ENCODE data around the gene FZD7. TPM values are rescaled to one million over a fixed set of nuclear protein-coding genes. Genes with fewer than 3 reads are reported as not detected.

FZD7 gene
- total RNA-seq, 1 experiment from 2014 or later = 302 TPM

- H3K27me3 ChIP-seq (ENCODE audit: insufficient read depth, low read length) = no peaks in the 10 kb centered on the region
- H4K8ac ChIP-seq (replicated peaks; ENCODE audit: insufficient read length, low read depth, low read length) = no peak overlapping the region
- no peak overlapping the region for H3K27ac ChIP-seq (ENCODE audit: insufficient read length, low read depth, low read length)
- H3K4ac ChIP-seq (ENCODE audit: low read depth, low read length) = no peak overlapping the region; the same call in 1 of the 2 replicates
- peak overlapping the region; percentile 79 for H3K18ac ChIP-seq (ENCODE audit: insufficient read length, low read depth, low read length)
- WGBS (ENCODE audit: extremely low coverage, insufficient read length, low lambda C conversion rate) = no CpG with 5 or more reads among the region's 3 CpGs
- H2BK120ac ChIP-seq (ENCODE audit: low read depth, low read length, poor library complexity, severe bottlenecking) = peak overlapping the region; percentile 90
- no peak overlapping the region for H2BK5ac ChIP-seq (ENCODE audit: insufficient read length, low read length)
- Mint-ChIP-seq H3K4me1 (peaks cover 24% of the 10 kb centered on the region in 2 experiments), H3K27ac (peak overlapping the region; percentile 83 to 98 (median 94)), H3K36me3 (ENCODE audit: insufficient read depth in 1 of 3, low read depth in 3 of 3) (no peaks in the 10 kb centered on the region), H3K9me3 (no peaks in the 10 kb centered on the region; a peak in 1 of 5 replicates), H3K4me3 (0 out of 5 replicates have a peak overlapping the region, but pooled peaks of 1 of the 2 experiments have one; percentile 18), H3K27me3 (ENCODE audit: low read depth) (no peaks in the 10 kb centered on the region)
- H3K79me1 ChIP-seq (ENCODE audit: insufficient read depth, low read depth, low read length, poor library complexity, severe bottlenecking) = no peaks in the 10 kb centered on the region
- no peak overlapping the region for H3K9ac ChIP-seq (ENCODE audit: extremely low read depth, insufficient read length, low read length)
- TF ChIP-seq CTCF (conservative IDR thresholded peaks at IDR 0.05) = no peak
- no peaks in the 10 kb centered on the region for H4K20me1 ChIP-seq (ENCODE audit: control insufficient read depth, insufficient read depth, insufficient read length)
- H3K4me1 ChIP-seq (ENCODE audit: insufficient read depth, low read length) = peaks cover 9% of the 10 kb centered on the region; the same call in 1 of the 2 replicates
- H2AFZ ChIP-seq (ENCODE audit: low read length) = peak overlapping the region; percentile 34
- H2AK5ac ChIP-seq (ENCODE audit: insufficient read length, low read length) = no peak overlapping the region
- peak overlapping the region; percentile 85; the same call in 1 of the 2 replicates for H3K14ac ChIP-seq (ENCODE audit: insufficient read depth, low read length)
- no peak overlapping the region for H4K91ac ChIP-seq (ENCODE audit: insufficient read length, low read depth, low read length)
- H3K79me2 ChIP-seq (ENCODE audit: insufficient read depth, low read length) = no peaks in the 10 kb centered on the region
- H2BK12ac ChIP-seq (ENCODE audit: insufficient read length, low read depth, low read length) = no peak overlapping the region
- no peak overlapping the region for H3K56ac ChIP-seq (ENCODE audit: insufficient read length, low read depth, low read length)
- no peaks in the 10 kb centered on the region for H3K9me3 ChIP-seq (ENCODE audit: control insufficient read depth, low read depth, low read length)
- no peaks in the 10 kb centered on the region for H3K23me2 ChIP-seq (ENCODE audit: insufficient read length, low read depth, low read length, poor library complexity, severe bottlenecking)
- H3T11ph ChIP-seq (ENCODE audit: low read length) = no peak overlapping the region
- no peak overlapping the region for H2BK20ac ChIP-seq (ENCODE audit: low read depth, low read length, poor library complexity, severe bottlenecking)
- H3K4me2 ChIP-seq (ENCODE audit: insufficient read depth, insufficient read length, low read length) = peak overlapping the region; percentile 0
- H2BK15ac ChIP-seq (ENCODE audit: low read depth, low read length) = no peak overlapping the region
- DNase-seq = peak; percentile 53
- no peak overlapping the region for H3K23ac ChIP-seq (ENCODE audit: insufficient read length, low read depth, low read length)
- no peak overlapping the region for H4K5ac ChIP-seq (ENCODE audit: insufficient read length, low read depth, low read length)
Measured at GRCh38 chr2:202064171-202064880, 30.7 kb downstream of the FZD7 start.

All from H9 (cell line).